Stimulated activated effector memory CD8-positive, alpha-beta T cell treated with anti-CD3 and anti-CD28 coated beads, Interleukin-12 subunit alpha, Interleukin-12 subunit beta, amount 100 ng/mL, for 72 hours (primary cell): Measurements from ENCODE around the gene ATP2B1.

Source experiments
- ATAC-seq: fragments of 150-1000 bp; cut with Tn5 transposase; 2 replicates; pipeline ENCODE4 v1.10.0; 2021
- DNase-seq, 2 donors: peaks; one replicate each; pipeline ENCODE4 v3.0.0; 2021 to 2022; ENCODE audit warnings: low spot score in 2 of 2
- H3K27ac Mint-ChIP-seq: one replicate; pipeline ENCODE4 v1.8.0; 2022; ENCODE audit warnings: mild to moderate bottlenecking, mixed read lengths
- H3K36me3 Mint-ChIP-seq: one replicate; pipeline ENCODE4 v1.8.0; 2022; ENCODE audit warnings: mild to moderate bottlenecking, mixed read lengths
- H3K4me1 Mint-ChIP-seq: one replicate; pipeline ENCODE4 v1.8.0; 2022; ENCODE audit warnings: mixed read lengths
- H3K4me3 Mint-ChIP-seq: one replicate; pipeline ENCODE4 v1.8.0; 2022; ENCODE audit warnings: mild to moderate bottlenecking, mixed read lengths
- H3K9me3 Mint-ChIP-seq: one replicate; pipeline ENCODE4 v1.8.0; 2022; ENCODE audit warnings: mixed read lengths

Gene ATP2B1

GRCh38 chr12:89539426-89540223 is 169.0 kb downstream of the ATP2B1 start:
- Mint-ChIP-seq H3K36me3 (no peaks in the 10 kb centered on the region), H3K4me3 (no peak overlapping the region), H3K9me3 (no peaks in the 10 kb centered on the region), H3K27ac (no peak overlapping the region), H3K4me1 (peaks cover 14% of the 10 kb centered on the region)
- no peak for ATAC-seq
- no peak for DNase-seq

GRCh38 chr12:89538897-89539296 is 169.7 kb downstream of the ATP2B1 start:
- no peak overlapping the region for H3K27ac Mint-ChIP-seq
- no peaks in the 10 kb centered on the region for H3K9me3 Mint-ChIP-seq
- no peak for DNase-seq
- no peaks in the 10 kb centered on the region for H3K36me3 Mint-ChIP-seq
- no peak overlapping the region for H3K4me3 Mint-ChIP-seq
- no peak for ATAC-seq
- H3K4me1 Mint-ChIP-seq: peaks cover 20% of the 10 kb centered on the region
